GM23338 (cell line): ENCODE data around the gene KRTAP12-4. TPM values are rescaled to one million over a fixed set of nuclear protein-coding genes. Genes with fewer than 3 reads are reported as not detected.

Experiments used
- ATAC-seq: fragments of 200-7000 bp; cut with Tn5 transposase; 3 replicates; pipeline ENCODE4 v1.9.1; 2020
- DNase-seq: peaks from one replicate; pipeline ENCODE4 v3.0.0-alpha.2; 2015; ENCODE audit warnings: low spot score
- H2AFZ ChIP-seq: fragments of 200-600 bp; sonication (generic); 2 replicates; pipeline ENCODE4 v1.8.0; 2016; ENCODE audit warnings: antibody characterized with exemption, mild to moderate bottlenecking, moderate library complexity
- H3F3A ChIP-seq: fragments of 200-600 bp; sonication (generic); replicated peaks from 2 replicates; pipeline ENCODE4 v1.8.0; 2017; ENCODE audit warnings: antibody characterized with exemption, mixed run types, low read depth
- H3K27ac ChIP-seq: fragments of 200-600 bp; sonication (generic); 2 replicates; pipeline ENCODE4 v1.6.1; 2016; ENCODE audit warnings: low read depth
- H3K27me3 ChIP-seq: fragments of 200-600 bp; sonication (generic); 2 replicates; pipeline ENCODE4 v1.8.0; 2016; ENCODE audit warnings: mild to moderate bottlenecking, mixed run types, moderate library complexity; ENCODE audit not compliant: insufficient read depth
- H3K36me3 ChIP-seq: fragments of 200-600 bp; sonication (generic); 2 replicates; pipeline ENCODE4 v1.8.0; 2016; ENCODE audit warnings: mild to moderate bottlenecking; ENCODE audit not compliant: insufficient read depth
- H3K4me1 ChIP-seq: fragments of 200-600 bp; sonication (generic); 2 replicates; pipeline ENCODE4 v1.8.0; 2016; ENCODE audit warnings: mild to moderate bottlenecking, moderate library complexity; ENCODE audit not compliant: insufficient read depth
- H3K4me2 ChIP-seq: fragments of 200-600 bp; sonication (generic); 2 replicates; pipeline ENCODE4 v1.7.1; 2017; ENCODE audit warnings: mixed run types
- H3K4me3 ChIP-seq: fragments of 200-600 bp; sonication (generic); 2 replicates; pipeline ENCODE4 v1.6.1; 2016; ENCODE audit warnings: mixed run types
- H3K79me2 ChIP-seq: fragments of 200-600 bp; sonication (generic); replicated peaks from 2 replicates; pipeline ENCODE4 v1.8.0; 2017; ENCODE audit warnings: mild to moderate bottlenecking; ENCODE audit not compliant: insufficient read depth
- H3K9me2 ChIP-seq: fragments of 200-600 bp; sonication (generic); 2 replicates; pipeline ENCODE4 v1.8.0; 2017; ENCODE audit not compliant: insufficient read depth
- H4K20me1 ChIP-seq: fragments of 200-600 bp; sonication (generic); replicated peaks from 2 replicates; pipeline ENCODE4 v1.8.0; 2017; ENCODE audit warnings: mild to moderate bottlenecking; ENCODE audit not compliant: insufficient read depth
- H3K27ac Mint-ChIP-seq: 2 replicates; pipeline ENCODE4 v1.8.0; 2020; ENCODE audit warnings: inconsistent platforms, mild to moderate bottlenecking, moderate library complexity, mixed read lengths
- H3K27me3 Mint-ChIP-seq: 3 replicates; pipeline ENCODE4 v1.8.0; 2022; ENCODE audit warnings: low read depth, mild to moderate bottlenecking, moderate library complexity, mixed read lengths, inconsistent platforms; ENCODE audit not compliant: insufficient read depth, poor library complexity
- H3K36me3 Mint-ChIP-seq: 3 replicates; pipeline ENCODE4 v1.8.0; 2021; ENCODE audit warnings: low read depth, mild to moderate bottlenecking, inconsistent platforms, moderate library complexity, mixed read lengths
- H3K4me1 Mint-ChIP-seq: 3 replicates; pipeline ENCODE4 v1.8.0; 2020; ENCODE audit warnings: mild to moderate bottlenecking, inconsistent platforms, mixed read lengths
- H3K4me3 Mint-ChIP-seq: 3 replicates; pipeline ENCODE4 v1.8.0; 2021; ENCODE audit warnings: moderate library complexity, mild to moderate bottlenecking, inconsistent platforms, mixed read lengths
- H3K9me3 Mint-ChIP-seq: 3 replicates; pipeline ENCODE4 v1.8.0; 2020; ENCODE audit warnings: moderate library complexity, mild to moderate bottlenecking, inconsistent platforms, mixed read lengths
- CREB1 ChIP-seq: fragments of 250-450 bp; sonication (Bioruptor Pico); IDR thresholded peaks from 2 replicates; pipeline ENCODE4 v1.5.0; 2020; ENCODE audit warnings: low read depth, mild to moderate bottlenecking, moderate library complexity
- CTCF ChIP-seq, 2 experiments: fragments of 200-600 bp in 1 of 2; sonication (generic) in 1 of 2; conservative IDR thresholded peaks; 2 replicates each; pipeline versions ENCODE4 v1.5.1 to v1.6.1; 2016 to 2017; ENCODE audit warnings: antibody characterized with exemption in 2 of 2, low read depth in 2 of 2, mild to moderate bottlenecking in 2 of 2, moderate library complexity in 1 of 2
- ETS1 ChIP-seq: IDR thresholded peaks from 2 replicates; pipeline ENCODE4 v1.6.1; 2016; ENCODE audit warnings: antibody characterized with exemption
- EZH2phosphoT487 ChIP-seq: fragments of 200-600 bp; sonication (generic); IDR thresholded peaks from one replicate; pipeline ENCODE4 v1.8.1; 2018; ENCODE audit warnings: antibody characterized with exemption; ENCODE audit not compliant: unreplicated experiment
- NANOG ChIP-seq: IDR thresholded peaks from 2 replicates; pipeline ENCODE4 v1.6.1; 2016; ENCODE audit warnings: antibody characterized with exemption, borderline replicate concordance
- POLR2AphosphoS5 ChIP-seq: IDR thresholded peaks from 2 replicates; pipeline ENCODE4 v1.6.1; 2016; ENCODE audit warnings: antibody characterized with exemption, low read depth
- ZNF114 ChIP-seq: fragments of 250-450 bp; sonication (Bioruptor Pico); IDR thresholded peaks from 2 replicates; pipeline ENCODE4 v1.5.0; 2020; ENCODE audit warnings: mild to moderate bottlenecking, moderate library complexity
- ZNF331 ChIP-seq: fragments of 250-450 bp; sonication (Bioruptor Pico); IDR thresholded peaks from 2 replicates; pipeline ENCODE4 v1.5.0; 2020; ENCODE audit warnings: low read depth, mild to moderate bottlenecking, moderate library complexity
- polyA plus RNA-seq: library from polyadenylated mRNA; unstranded; fragments of >200 nt; fragmentation: Nextera tagmentation; extraction: Ambion mirVana; gene quantifications from 2 replicates; pipeline ENCODE4 v1.2.1, GENCODE V29; 2016
- total RNA-seq: library from RNA; depleted of rRNA; stranded (reverse); fragments of >200 nt; shearing (Covaris generic); gene quantifications from 2 replicates; pipeline ENCODE4 v1.2.3, GENCODE V29; 2014
- TF ChIP-seq, protein P1 (sequence below): fragments of 250-450 bp; sonication (Bioruptor Pico); IDR thresholded peaks from 2 replicates; pipeline ENCODE4 v1.5.0; 2020; ENCODE audit warnings: mild to moderate bottlenecking, moderate library complexity
- TF ChIP-seq, protein P2 (sequence below): IDR thresholded peaks from one replicate; pipeline ENCODE4 v1.6.1; 2018; ENCODE audit warnings: antibody characterized with exemption; ENCODE audit not compliant: unreplicated experiment

Gene KRTAP12-4
- total and polyA plus RNA-seq, 2 experiments from 2014 or later: not detected

- no peaks in the 10 kb centered on the region for H3K4me1 ChIP-seq
- no peaks in the 10 kb centered on the region for H3F3A ChIP-seq
- peaks cover 20% of the 10 kb centered on the region; the same call in 2 of the 3 replicates for H3K9me3 Mint-ChIP-seq
- TF ChIP-seq ETS1 (no peak), ZNF331 (CRISPR knock-in tag) (no peak), ZNF114 (CRISPR knock-in tag) (no peak), CTCF (conservative IDR thresholded peaks at IDR 0.05; ENCODE audit: low read depth in 2 of 2) (no peak), EZH2phosphoT487 (no peak), NANOG (no peak), POLR2AphosphoS5 (no peak), CREB1 (CRISPR knock-in tag) (no peak)
- TF ChIP-seq, protein P1, sequence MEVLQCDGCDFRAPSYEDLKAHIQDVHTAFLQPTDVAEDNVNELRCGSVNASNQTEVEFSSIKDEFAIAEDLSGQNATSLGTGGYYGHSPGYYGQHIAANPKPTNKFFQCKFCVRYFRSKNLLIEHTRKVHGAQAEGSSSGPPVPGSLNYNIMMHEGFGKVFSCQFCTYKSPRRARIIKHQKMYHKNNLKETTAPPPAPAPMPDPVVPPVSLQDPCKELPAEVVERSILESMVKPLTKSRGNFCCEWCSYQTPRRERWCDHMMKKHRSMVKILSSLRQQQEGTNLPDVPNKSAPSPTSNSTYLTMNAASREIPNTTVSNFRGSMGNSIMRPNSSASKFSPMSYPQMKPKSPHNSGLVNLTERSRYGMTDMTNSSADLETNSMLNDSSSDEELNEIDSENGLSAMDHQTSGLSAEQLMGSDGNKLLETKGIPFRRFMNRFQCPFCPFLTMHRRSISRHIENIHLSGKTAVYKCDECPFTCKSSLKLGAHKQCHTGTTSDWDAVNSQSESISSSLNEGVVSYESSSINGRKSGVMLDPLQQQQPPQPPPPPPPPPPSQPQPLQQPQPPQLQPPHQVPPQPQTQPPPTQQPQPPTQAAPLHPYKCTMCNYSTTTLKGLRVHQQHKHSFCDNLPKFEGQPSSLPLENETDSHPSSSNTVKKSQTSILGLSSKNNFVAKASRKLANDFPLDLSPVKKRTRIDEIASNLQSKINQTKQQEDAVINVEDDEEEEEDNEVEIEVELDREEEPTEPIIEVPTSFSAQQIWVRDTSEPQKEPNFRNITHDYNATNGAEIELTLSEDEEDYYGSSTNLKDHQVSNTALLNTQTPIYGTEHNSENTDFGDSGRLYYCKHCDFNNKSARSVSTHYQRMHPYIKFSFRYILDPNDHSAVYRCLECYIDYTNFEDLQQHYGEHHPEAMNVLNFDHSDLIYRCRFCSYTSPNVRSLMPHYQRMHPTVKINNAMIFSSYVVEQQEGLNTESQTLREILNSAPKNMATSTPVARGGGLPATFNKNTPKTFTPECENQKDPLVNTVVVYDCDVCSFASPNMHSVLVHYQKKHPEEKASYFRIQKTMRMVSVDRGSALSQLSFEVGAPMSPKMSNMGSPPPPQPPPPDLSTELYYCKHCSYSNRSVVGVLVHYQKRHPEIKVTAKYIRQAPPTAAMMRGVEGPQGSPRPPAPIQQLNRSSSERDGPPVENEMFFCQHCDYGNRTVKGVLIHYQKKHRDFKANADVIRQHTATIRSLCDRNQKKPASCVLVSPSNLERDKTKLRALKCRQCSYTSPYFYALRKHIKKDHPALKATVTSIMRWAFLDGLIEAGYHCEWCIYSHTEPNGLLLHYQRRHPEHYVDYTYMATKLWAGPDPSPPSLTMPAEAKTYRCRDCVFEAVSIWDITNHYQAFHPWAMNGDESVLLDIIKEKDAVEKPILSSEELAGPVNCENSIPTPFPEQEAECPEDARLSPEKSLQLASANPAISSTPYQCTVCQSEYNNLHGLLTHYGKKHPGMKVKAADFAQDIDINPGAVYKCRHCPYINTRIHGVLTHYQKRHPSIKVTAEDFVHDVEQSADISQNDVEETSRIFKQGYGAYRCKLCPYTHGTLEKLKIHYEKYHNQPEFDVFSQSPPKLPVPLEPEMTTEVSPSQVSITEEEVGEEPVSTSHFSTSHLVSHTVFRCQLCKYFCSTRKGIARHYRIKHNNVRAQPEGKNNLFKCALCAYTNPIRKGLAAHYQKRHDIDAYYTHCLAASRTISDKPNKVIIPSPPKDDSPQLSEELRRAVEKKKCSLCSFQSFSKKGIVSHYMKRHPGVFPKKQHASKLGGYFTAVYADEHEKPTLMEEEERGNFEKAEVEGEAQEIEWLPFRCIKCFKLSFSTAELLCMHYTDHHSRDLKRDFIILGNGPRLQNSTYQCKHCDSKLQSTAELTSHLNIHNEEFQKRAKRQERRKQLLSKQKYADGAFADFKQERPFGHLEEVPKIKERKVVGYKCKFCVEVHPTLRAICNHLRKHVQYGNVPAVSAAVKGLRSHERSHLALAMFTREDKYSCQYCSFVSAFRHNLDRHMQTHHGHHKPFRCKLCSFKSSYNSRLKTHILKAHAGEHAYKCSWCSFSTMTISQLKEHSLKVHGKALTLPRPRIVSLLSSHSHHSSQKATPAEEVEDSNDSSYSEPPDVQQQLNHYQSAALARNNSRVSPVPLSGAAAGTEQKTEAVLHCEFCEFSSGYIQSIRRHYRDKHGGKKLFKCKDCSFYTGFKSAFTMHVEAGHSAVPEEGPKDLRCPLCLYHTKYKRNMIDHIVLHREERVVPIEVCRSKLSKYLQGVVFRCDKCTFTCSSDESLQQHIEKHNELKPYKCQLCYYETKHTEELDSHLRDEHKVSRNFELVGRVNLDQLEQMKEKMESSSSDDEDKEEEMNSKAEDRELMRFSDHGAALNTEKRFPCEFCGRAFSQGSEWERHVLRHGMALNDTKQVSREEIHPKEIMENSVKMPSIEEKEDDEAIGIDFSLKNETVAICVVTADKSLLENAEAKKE: no peak
- TF ChIP-seq, protein P2, sequence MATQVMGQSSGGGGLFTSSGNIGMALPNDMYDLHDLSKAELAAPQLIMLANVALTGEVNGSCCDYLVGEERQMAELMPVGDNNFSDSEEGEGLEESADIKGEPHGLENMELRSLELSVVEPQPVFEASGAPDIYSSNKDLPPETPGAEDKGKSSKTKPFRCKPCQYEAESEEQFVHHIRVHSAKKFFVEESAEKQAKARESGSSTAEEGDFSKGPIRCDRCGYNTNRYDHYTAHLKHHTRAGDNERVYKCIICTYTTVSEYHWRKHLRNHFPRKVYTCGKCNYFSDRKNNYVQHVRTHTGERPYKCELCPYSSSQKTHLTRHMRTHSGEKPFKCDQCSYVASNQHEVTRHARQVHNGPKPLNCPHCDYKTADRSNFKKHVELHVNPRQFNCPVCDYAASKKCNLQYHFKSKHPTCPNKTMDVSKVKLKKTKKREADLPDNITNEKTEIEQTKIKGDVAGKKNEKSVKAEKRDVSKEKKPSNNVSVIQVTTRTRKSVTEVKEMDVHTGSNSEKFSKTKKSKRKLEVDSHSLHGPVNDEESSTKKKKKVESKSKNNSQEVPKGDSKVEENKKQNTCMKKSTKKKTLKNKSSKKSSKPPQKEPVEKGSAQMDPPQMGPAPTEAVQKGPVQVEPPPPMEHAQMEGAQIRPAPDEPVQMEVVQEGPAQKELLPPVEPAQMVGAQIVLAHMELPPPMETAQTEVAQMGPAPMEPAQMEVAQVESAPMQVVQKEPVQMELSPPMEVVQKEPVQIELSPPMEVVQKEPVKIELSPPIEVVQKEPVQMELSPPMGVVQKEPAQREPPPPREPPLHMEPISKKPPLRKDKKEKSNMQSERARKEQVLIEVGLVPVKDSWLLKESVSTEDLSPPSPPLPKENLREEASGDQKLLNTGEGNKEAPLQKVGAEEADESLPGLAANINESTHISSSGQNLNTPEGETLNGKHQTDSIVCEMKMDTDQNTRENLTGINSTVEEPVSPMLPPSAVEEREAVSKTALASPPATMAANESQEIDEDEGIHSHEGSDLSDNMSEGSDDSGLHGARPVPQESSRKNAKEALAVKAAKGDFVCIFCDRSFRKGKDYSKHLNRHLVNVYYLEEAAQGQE: no peak
- DNase-seq (no peak), ATAC-seq (no peak)
- no peak overlapping the region for H3K4me3 Mint-ChIP-seq
- peaks cover 10% of the 10 kb centered on the region for H3K27me3 Mint-ChIP-seq
- no peaks in the 10 kb centered on the region for H3K36me3 ChIP-seq
- H3K27ac ChIP-seq: no peak overlapping the region
- no peak overlapping the region for H3K4me3 ChIP-seq
- H3K27me3 ChIP-seq: no peaks in the 10 kb centered on the region
- H3K9me2 ChIP-seq: no peaks in the 10 kb centered on the region
- H3K4me1 Mint-ChIP-seq: peaks cover 3% of the 10 kb centered on the region; the same call in 2 of the 3 replicates
- H3K4me2 ChIP-seq: no peak overlapping the region
- no peak overlapping the region for H3K27ac Mint-ChIP-seq
- no peaks in the 10 kb centered on the region for H3K79me2 ChIP-seq
- H3K36me3 Mint-ChIP-seq: no peaks in the 10 kb centered on the region; the same call in 2 of the 3 replicates
- no peaks in the 10 kb centered on the region for H4K20me1 ChIP-seq
- H2AFZ ChIP-seq: no peak overlapping the region
Measured at GRCh38 chr21:44639331-44639655, 15.2 kb downstream of the KRTAP12-4 start.
